HCT116 (cell line): ENCODE data around the gene PAPPA2. TPM values are rescaled to one million over a fixed set of nuclear protein-coding genes. Genes with fewer than 3 reads are reported as not detected.

Experiments used
- ATAC-seq: fragments of 200-7000 bp; cut with Tn5 transposase; 2 replicates; pipeline ENCODE4 v1.9.1; 2020; ENCODE audit warnings: mild to moderate bottlenecking, moderate library complexity
- BruUV-seq: library from RNA; stranded (reverse); fragments of 400-500 nt; replicated peaks from 2 replicates; lab custom pipeline; 2021; lab: Mats Ljungman, UMichigan
- CTCF ChIA-PET: fragments of 300-600 bp; sonication (Branson Sonifier 250); formaldehyde crosslinking; loops from one replicate; lab custom pipeline; 2021; ENCODE audit warnings: antibody characterized with exemption; lab: Charles Lee
- POLR2A ChIA-PET: fragments of 300-600, 350-600 bp; sonication (Branson Sonifier 250); formaldehyde crosslinking; loops from one replicate; lab custom pipeline; 2021; ENCODE audit warnings: antibody characterized with exemption; lab: Charles Lee
- RAD21 ChIA-PET, 2 experiments: fragments of 300-600 bp; sonication (Branson Sonifier 250); formaldehyde crosslinking; loops; one replicate each; lab custom pipeline; 2023; ENCODE audit warnings: low total read pairs in 2 of 2; ENCODE audit not compliant: uncharacterized antibody in 2 of 2, unreplicated experiment in 2 of 2, low non-redundant PET in 1 of 2; lab: Charles Lee
- DNase-seq: peaks from one replicate; pipeline ENCODE4 v3.0.0-alpha.2; 2010; ENCODE audit warnings: low read depth, low spot score
- H2AFZ ChIP-seq: fragments of 200-600 bp; shearing (Covaris generic), sonication (generic); 2 replicates; pipeline ENCODE4 v1.6.1; 2017; ENCODE audit warnings: low read depth, mixed run types, mixed read lengths, antibody characterized with exemption, low read length; ENCODE audit not compliant: poor library complexity, severe bottlenecking
- H3K27ac ChIP-seq: 2 replicates; pipeline ENCODE4 v1.5.1; 2012; ENCODE audit warnings: low read depth, low read length
- H3K27me3 ChIP-seq: fragments of 200-600 bp; sonication (generic); 2 replicates; pipeline ENCODE4 v1.6.1; 2016; ENCODE audit warnings: mixed run types, low read length, mixed read lengths; ENCODE audit not compliant: insufficient read depth
- H3K36me3 ChIP-seq, 2 experiments: fragments of 200-500 bp in 1 of 2; fragments of 200-600 bp in 1 of 2; sonication (Bioruptor generic) in 1 of 2; sonication (generic) in 1 of 2; 2 replicates each; pipeline versions ENCODE4 v1.5.1 to v1.6.1; 2014 to 2016; ENCODE audit warnings: low read length in 2 of 2, inconsistent platforms in 1 of 2, mixed read lengths in 1 of 2, mixed run types in 1 of 2; ENCODE audit not compliant: insufficient read depth in 2 of 2, control insufficient read depth in 1 of 2
- H3K4me1 ChIP-seq, 2 experiments: fragments of 200-600 bp in 1 of 2; sonication (generic) in 1 of 2; 2 replicates each; pipeline versions ENCODE4 v1.5.1 to v1.6.1; 2012 to 2017; ENCODE audit warnings: low read length in 2 of 2, inconsistent platforms in 1 of 2, mild to moderate bottlenecking in 1 of 2, mixed read lengths in 1 of 2, mixed run types in 1 of 2, moderate library complexity in 1 of 2; ENCODE audit not compliant: insufficient read depth in 2 of 2, control insufficient read depth in 1 of 2
- H3K4me2 ChIP-seq: fragments of 200-600 bp; sonication (generic); 2 replicates; pipeline ENCODE4 v1.6.1; 2017; ENCODE audit warnings: mixed run types, low read length, mixed read lengths
- H3K4me3 ChIP-seq, 2 experiments: fragments of 200-600 bp in 1 of 2; sonication (generic) in 1 of 2; replicated peaks in 1 of 2; 2 replicates each; pipeline ENCODE4 v1.5.1; 2011 to 2016; ENCODE audit warnings: low read length in 2 of 2, control low read depth in 1 of 2, low read depth in 1 of 2, mild to moderate bottlenecking in 1 of 2, mixed read lengths in 1 of 2, mixed run types in 1 of 2
- H3K79me2 ChIP-seq: fragments of 200-600 bp; sonication (generic); 2 replicates; pipeline ENCODE4 v1.6.1; 2017; ENCODE audit warnings: mild to moderate bottlenecking, mixed run types, low read length, moderate library complexity, mixed read lengths; ENCODE audit not compliant: insufficient read depth
- H3K9ac ChIP-seq: fragments of 200-600 bp; sonication (generic); 2 replicates; pipeline ENCODE4 v1.6.1; 2016; ENCODE audit warnings: low read length, mixed read lengths
- H3K9me2 ChIP-seq: fragments of 200-600 bp; sonication (generic), shearing (Covaris generic); 2 replicates; pipeline ENCODE4 v1.6.1; 2017; ENCODE audit warnings: mixed run types, mild to moderate bottlenecking, moderate library complexity; ENCODE audit not compliant: insufficient read depth
- H3K9me3 ChIP-seq, 2 experiments: fragments of 200-500 bp in 1 of 2; fragments of 200-600 bp in 1 of 2; sonication (Bioruptor generic) in 1 of 2; sonication (generic) in 1 of 2; 2 replicates each; pipeline ENCODE4 v1.6.1; 2014 to 2017; ENCODE audit warnings: low read length in 2 of 2, mixed read lengths in 2 of 2, inconsistent platforms in 1 of 2, low read depth in 1 of 2, mild to moderate bottlenecking in 1 of 2, mixed run types in 1 of 2, moderate library complexity in 1 of 2; ENCODE audit not compliant: control insufficient read depth in 1 of 2, insufficient read depth in 1 of 2
- H4K20me1 ChIP-seq: fragments of 200-600 bp; sonication (generic), shearing (Covaris generic); 2 replicates; pipeline ENCODE4 v1.6.1; 2017; ENCODE audit warnings: mixed run types, mild to moderate bottlenecking, moderate library complexity; ENCODE audit not compliant: insufficient read depth
- CEBPB ChIP-seq: IDR thresholded peaks from 2 replicates; pipeline ENCODE4 v1.6.1; 2012; ENCODE audit warnings: low read depth
- EGR1 ChIP-seq: IDR thresholded peaks from 2 replicates; pipeline ENCODE4 v1.6.1; 2012; ENCODE audit warnings: low read depth
- FOSL1 ChIP-seq: IDR thresholded peaks from 2 replicates; pipeline ENCODE4 v1.6.1; 2012; ENCODE audit warnings: low read depth
- JUND ChIP-seq: IDR thresholded peaks from 2 replicates; pipeline ENCODE4 v1.6.1; 2012
- POLR2A ChIP-seq: IDR thresholded peaks from 2 replicates; pipeline ENCODE4 v1.7.0; 2011; ENCODE audit warnings: borderline replicate concordance; ENCODE audit not compliant: insufficient read depth, insufficient read length; ENCODE audit errors: extremely low read depth
- POLR2AphosphoS5 ChIP-seq: IDR thresholded peaks from 2 replicates; pipeline ENCODE4 v1.6.1; 2011; ENCODE audit warnings: mild to moderate bottlenecking, low read depth, low read length, moderate library complexity
- RAD21 ChIP-seq: IDR thresholded peaks from 2 replicates; pipeline ENCODE4 v1.6.1; 2012; ENCODE audit warnings: low read depth, mild to moderate bottlenecking
- SIN3A ChIP-seq: IDR thresholded peaks from 2 replicates; pipeline ENCODE4 v1.6.1; 2012; ENCODE audit warnings: low read depth
- SP1 ChIP-seq: IDR thresholded peaks from 2 replicates; pipeline ENCODE4 v1.6.1; 2012; ENCODE audit warnings: low read depth
- TCF7L2 ChIP-seq: IDR thresholded peaks from 2 replicates; pipeline ENCODE4 v1.7.0; 2011; ENCODE audit warnings: borderline replicate concordance, inconsistent platforms; ENCODE audit not compliant: insufficient read depth, insufficient read length; ENCODE audit errors: extremely low read depth
- ZFX ChIP-seq: fragments of 450-650 bp; IDR thresholded peaks from 2 replicates; pipeline ENCODE4 v1.6.1; 2017
- intact Hi-C: fragments of 100-400 bp; cut with micrococcal nuclease; formaldehyde crosslinking; loops from 2 replicates; pipeline ENCODE4 v1.10.0; 2022
- total RNA-seq: library from RNA; stranded (reverse); gene quantifications from one replicate; pipeline ENCODE4 v1.2.1, GENCODE V29; 2021; ENCODE audit not compliant: unreplicated experiment
- TF ChIP-seq, protein P1 (sequence below): IDR thresholded peaks from 2 replicates; pipeline ENCODE4 v1.6.1; 2012
- TF ChIP-seq, protein P2 (sequence below): IDR thresholded peaks from 2 replicates; pipeline ENCODE4 v1.6.1; 2011; ENCODE audit warnings: mild to moderate bottlenecking, low read length, moderate library complexity; ENCODE audit not compliant: insufficient replicate concordance; ENCODE audit errors: extremely low read depth
- TF ChIP-seq, protein P3 (sequence below): IDR thresholded peaks from 2 replicates; pipeline ENCODE4 v1.6.1; 2012
- TF ChIP-seq, protein P4 (sequence below): IDR thresholded peaks from 2 replicates; pipeline ENCODE4 v1.6.1; 2012; ENCODE audit warnings: low read depth

Gene PAPPA2
- total RNA-seq, 1 experiment from 2014 or later: not detected

DNA sequence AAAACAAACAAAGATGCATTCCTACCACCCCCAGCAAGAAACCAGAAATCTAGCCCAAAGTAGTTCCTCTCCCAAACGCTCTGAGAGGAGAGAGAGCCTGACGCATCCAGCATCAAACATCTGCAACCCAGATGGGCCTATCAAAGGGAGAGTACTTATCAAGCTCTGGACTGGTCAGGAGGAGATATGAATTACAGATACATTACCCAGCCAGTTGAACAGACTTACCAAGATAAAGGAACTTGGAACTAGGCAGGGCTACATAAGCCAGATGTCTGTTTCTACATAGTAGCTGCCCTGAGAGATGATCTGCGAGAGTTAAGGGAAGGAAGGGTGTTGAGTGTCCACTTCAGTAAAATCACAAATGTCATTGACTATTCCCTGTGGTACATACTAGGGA, 138.4 kb downstream of the PAPPA2 start:
- Histone ChIP-seq H3K9ac (no peak overlapping the region), H2AFZ (no peak overlapping the region), H4K20me1 (no peaks in the 10 kb centered on the region), H3K4me3 (no peak overlapping the region), H3K27ac (no peak overlapping the region), H3K79me2 (no peaks in the 10 kb centered on the region), H3K36me3 (no peaks in the 10 kb centered on the region), H3K9me3 (no peaks in the 10 kb centered on the region)
- DNase-seq: no peak
- BruUV-seq: no TSS peak
- ATAC-seq: no peak
- POLR2A ChIA-PET: no interaction called here
- intact Hi-C loops: no loop called here
- CTCF ChIA-PET: no interaction called here
- no peak for TF ChIP-seq POLR2A
- TF ChIP-seq FOSL1: no peak
- no peak for TF ChIP-seq CEBPB
- TF ChIP-seq, all 23 proteins: peak for 0
- no peaks in the 10 kb centered on the region for H3K9me2 ChIP-seq
- H3K4me1 ChIP-seq: no peaks in the 10 kb centered on the region
- RAD21 ChIA-PET: no interaction called here
- no peak overlapping the region for H3K4me2 ChIP-seq
- peaks cover 15% of the 10 kb centered on the region; the same call in 1 of the 2 replicates for H3K27me3 ChIP-seq

DNA sequence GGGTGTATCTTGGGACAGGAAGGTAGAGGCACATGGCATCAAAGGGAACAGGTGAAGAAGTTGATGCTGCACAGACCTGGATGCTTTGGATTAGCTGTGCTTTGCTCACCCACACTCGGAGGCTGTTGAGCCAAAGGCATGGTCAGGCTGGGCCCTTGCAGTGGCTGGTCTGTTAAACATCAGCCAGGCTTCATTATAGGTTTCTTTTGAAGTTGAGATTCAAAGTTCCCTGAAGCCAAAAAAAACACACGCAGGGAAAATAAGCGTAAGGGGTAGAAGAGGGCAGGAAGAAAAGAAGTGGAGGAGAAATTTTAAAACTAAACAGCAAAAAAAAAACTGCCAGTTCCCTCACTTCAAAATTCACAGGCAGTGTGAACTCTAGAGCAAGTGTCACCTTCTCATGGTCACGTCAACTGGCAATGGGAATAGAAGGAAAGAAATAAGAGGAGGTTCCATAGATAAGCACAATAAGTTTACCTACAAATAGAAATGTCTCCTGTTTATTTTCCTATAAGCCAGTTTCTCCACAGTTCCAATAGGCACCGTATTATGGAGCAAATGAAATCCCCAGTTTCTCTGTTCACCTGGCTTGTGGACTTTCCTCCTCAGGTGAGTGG, 139.5 kb downstream of the PAPPA2 start:
- Histone ChIP-seq H3K27me3 (peaks cover 19% of the 10 kb centered on the region; the same call in 1 of the 2 replicates), H4K20me1 (no peaks in the 10 kb centered on the region), H3K27ac (no peak overlapping the region), H3K4me3 (no peak overlapping the region), H2AFZ (no peak overlapping the region), H3K36me3 (no peaks in the 10 kb centered on the region), H3K9me3 (no peaks in the 10 kb centered on the region), H3K9ac (no peak overlapping the region), H3K79me2 (no peaks in the 10 kb centered on the region), H3K4me2 (no peak overlapping the region), H3K9me2 (no peaks in the 10 kb centered on the region), H3K4me1 (no peaks in the 10 kb centered on the region)
- intact Hi-C loops: no loop called here
- DNase-seq (no peak), ATAC-seq (no peak)
- CTCF ChIA-PET: no interaction called here
- BruUV-seq: no TSS peak
- POLR2A ChIA-PET: no interaction called here
- RAD21 ChIA-PET: no interaction called here
- TF ChIP-seq, protein P1, sequence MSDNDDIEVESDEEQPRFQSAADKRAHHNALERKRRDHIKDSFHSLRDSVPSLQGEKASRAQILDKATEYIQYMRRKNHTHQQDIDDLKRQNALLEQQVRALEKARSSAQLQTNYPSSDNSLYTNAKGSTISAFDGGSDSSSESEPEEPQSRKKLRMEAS: no peak
- TF ChIP-seq EGR1 (no peak), CEBPB (no peak), RAD21 (no peak), SIN3A (no peak), POLR2AphosphoS5 (no peak), POLR2A (no peak), JUND (no peak), FOSL1 (no peak), ZFX (no peak), TCF7L2 (no peak), SP1 (no peak)
- TF ChIP-seq, protein P2, sequence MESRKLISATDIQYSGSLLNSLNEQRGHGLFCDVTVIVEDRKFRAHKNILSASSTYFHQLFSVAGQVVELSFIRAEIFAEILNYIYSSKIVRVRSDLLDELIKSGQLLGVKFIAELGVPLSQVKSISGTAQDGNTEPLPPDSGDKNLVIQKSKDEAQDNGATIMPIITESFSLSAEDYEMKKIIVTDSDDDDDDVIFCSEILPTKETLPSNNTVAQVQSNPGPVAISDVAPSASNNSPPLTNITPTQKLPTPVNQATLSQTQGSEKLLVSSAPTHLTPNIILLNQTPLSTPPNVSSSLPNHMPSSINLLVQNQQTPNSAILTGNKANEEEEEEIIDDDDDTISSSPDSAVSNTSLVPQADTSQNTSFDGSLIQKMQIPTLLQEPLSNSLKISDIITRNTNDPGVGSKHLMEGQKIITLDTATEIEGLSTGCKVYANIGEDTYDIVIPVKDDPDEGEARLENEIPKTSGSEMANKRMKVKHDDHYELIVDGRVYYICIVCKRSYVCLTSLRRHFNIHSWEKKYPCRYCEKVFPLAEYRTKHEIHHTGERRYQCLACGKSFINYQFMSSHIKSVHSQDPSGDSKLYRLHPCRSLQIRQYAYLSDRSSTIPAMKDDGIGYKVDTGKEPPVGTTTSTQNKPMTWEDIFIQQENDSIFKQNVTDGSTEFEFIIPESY: no peak
- TF ChIP-seq, protein P3, sequence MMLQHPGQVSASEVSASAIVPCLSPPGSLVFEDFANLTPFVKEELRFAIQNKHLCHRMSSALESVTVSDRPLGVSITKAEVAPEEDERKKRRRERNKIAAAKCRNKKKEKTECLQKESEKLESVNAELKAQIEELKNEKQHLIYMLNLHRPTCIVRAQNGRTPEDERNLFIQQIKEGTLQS: no peak
- TF ChIP-seq, protein P4, sequence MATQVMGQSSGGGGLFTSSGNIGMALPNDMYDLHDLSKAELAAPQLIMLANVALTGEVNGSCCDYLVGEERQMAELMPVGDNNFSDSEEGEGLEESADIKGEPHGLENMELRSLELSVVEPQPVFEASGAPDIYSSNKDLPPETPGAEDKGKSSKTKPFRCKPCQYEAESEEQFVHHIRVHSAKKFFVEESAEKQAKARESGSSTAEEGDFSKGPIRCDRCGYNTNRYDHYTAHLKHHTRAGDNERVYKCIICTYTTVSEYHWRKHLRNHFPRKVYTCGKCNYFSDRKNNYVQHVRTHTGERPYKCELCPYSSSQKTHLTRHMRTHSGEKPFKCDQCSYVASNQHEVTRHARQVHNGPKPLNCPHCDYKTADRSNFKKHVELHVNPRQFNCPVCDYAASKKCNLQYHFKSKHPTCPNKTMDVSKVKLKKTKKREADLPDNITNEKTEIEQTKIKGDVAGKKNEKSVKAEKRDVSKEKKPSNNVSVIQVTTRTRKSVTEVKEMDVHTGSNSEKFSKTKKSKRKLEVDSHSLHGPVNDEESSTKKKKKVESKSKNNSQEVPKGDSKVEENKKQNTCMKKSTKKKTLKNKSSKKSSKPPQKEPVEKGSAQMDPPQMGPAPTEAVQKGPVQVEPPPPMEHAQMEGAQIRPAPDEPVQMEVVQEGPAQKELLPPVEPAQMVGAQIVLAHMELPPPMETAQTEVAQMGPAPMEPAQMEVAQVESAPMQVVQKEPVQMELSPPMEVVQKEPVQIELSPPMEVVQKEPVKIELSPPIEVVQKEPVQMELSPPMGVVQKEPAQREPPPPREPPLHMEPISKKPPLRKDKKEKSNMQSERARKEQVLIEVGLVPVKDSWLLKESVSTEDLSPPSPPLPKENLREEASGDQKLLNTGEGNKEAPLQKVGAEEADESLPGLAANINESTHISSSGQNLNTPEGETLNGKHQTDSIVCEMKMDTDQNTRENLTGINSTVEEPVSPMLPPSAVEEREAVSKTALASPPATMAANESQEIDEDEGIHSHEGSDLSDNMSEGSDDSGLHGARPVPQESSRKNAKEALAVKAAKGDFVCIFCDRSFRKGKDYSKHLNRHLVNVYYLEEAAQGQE: no peak
